Mesenchymal stem cell (in vitro differentiated cells and primary cell): ENCODE data around the gene PKD2L2.

Source experiments
- DNase-seq: peaks from one replicate; pipeline ENCODE4 v3.0.0-alpha.2; 2013
- H2AFZ ChIP-seq: one replicate; pipeline ENCODE4 v1.6.1; 2013; ENCODE audit warnings: low read depth, mild to moderate bottlenecking, control low read depth, inconsistent platforms, low read length, moderate library complexity
- H2AK5ac ChIP-seq: 2 replicates; pipeline ENCODE4 v1.6.1; 2013; ENCODE audit warnings: low read length, moderate library complexity, mild to moderate bottlenecking, inconsistent platforms; ENCODE audit not compliant: severe bottlenecking
- H2BK120ac ChIP-seq: one replicate; pipeline ENCODE4 v1.6.1; 2013; ENCODE audit warnings: low read depth, mild to moderate bottlenecking, inconsistent platforms, low read length, moderate library complexity
- H2BK12ac ChIP-seq, 2 experiments: one replicate each; pipeline ENCODE4 v1.6.1; 2013; ENCODE audit warnings: inconsistent platforms in 2 of 2, low read length in 2 of 2, mild to moderate bottlenecking in 2 of 2, moderate library complexity in 2 of 2, control low read depth in 1 of 2
- H2BK15ac ChIP-seq: one replicate; pipeline ENCODE4 v1.6.1; 2013; ENCODE audit warnings: mild to moderate bottlenecking, low read depth, inconsistent platforms; ENCODE audit not compliant: poor library complexity, severe bottlenecking
- H2BK5ac ChIP-seq: 2 replicates; pipeline ENCODE4 v1.6.1; 2013; ENCODE audit warnings: low read depth, mild to moderate bottlenecking, low read length, control low read depth, inconsistent platforms; ENCODE audit not compliant: poor library complexity, severe bottlenecking
- H3K14ac ChIP-seq, 2 experiments: one replicate each; pipeline ENCODE4 v1.6.1; 2013; ENCODE audit warnings: inconsistent platforms in 2 of 2, low read length in 2 of 2, control low read depth in 1 of 2, mild to moderate bottlenecking in 1 of 2, moderate library complexity in 1 of 2
- H3K18ac ChIP-seq, 2 experiments: one replicate each; pipeline ENCODE4 v1.6.1; 2013; ENCODE audit warnings: inconsistent platforms in 2 of 2, low read length in 2 of 2, control low read depth in 1 of 2, low read depth in 1 of 2, mild to moderate bottlenecking in 1 of 2
- H3K23ac ChIP-seq, 2 experiments: one replicate each; pipeline ENCODE4 v1.6.1; 2013; ENCODE audit warnings: inconsistent platforms in 2 of 2, low read length in 2 of 2, mild to moderate bottlenecking in 2 of 2, moderate library complexity in 2 of 2, control low read depth in 1 of 2
- H3K27ac ChIP-seq: 2 replicates; pipeline ENCODE4 v1.5.1; 2013; ENCODE audit warnings: mild to moderate bottlenecking, moderate library complexity, low read length, control low read depth, inconsistent platforms; ENCODE audit not compliant: poor library complexity, severe bottlenecking
- H3K27me3 ChIP-seq, 2 experiments: 2 replicates each; pipeline versions ENCODE4 v1.6.1 to v1.7.0; 2013; ENCODE audit warnings: low read length in 2 of 2, mild to moderate bottlenecking in 2 of 2, moderate library complexity in 2 of 2, control low read depth in 1 of 2, inconsistent platforms in 1 of 2; ENCODE audit not compliant: control insufficient read depth in 1 of 2, insufficient read depth in 1 of 2
- H3K36me3 ChIP-seq, 2 experiments: 2 replicates each; pipeline versions ENCODE4 v1.6.1 to v1.7.0; 2013; ENCODE audit warnings: low read length in 2 of 2, control low read depth in 1 of 2, inconsistent platforms in 1 of 2, low read depth in 1 of 2, mild to moderate bottlenecking in 1 of 2; ENCODE audit not compliant: insufficient read depth in 2 of 2, control insufficient read depth in 1 of 2
- H3K4ac ChIP-seq, 2 experiments: one replicate each; pipeline ENCODE4 v1.6.1; 2013; ENCODE audit warnings: inconsistent platforms in 2 of 2, low read length in 2 of 2, mild to moderate bottlenecking in 2 of 2, moderate library complexity in 2 of 2, control low read depth in 1 of 2, low read depth in 1 of 2
- H3K4me1 ChIP-seq: 2 replicates; pipeline ENCODE4 v1.6.1; 2013; ENCODE audit warnings: low read depth, low read length, control low read depth; ENCODE audit not compliant: control insufficient read depth, insufficient read depth
- H3K4me2 ChIP-seq: 2 replicates; pipeline ENCODE4 v1.6.1; 2013; ENCODE audit warnings: low read length, mild to moderate bottlenecking, inconsistent platforms; ENCODE audit not compliant: poor library complexity, severe bottlenecking
- H3K4me3 ChIP-seq, 2 experiments: 2 replicates each; pipeline versions ENCODE4 v1.5.1 to v1.7.0; 2013; ENCODE audit warnings: low read length in 2 of 2, mild to moderate bottlenecking in 2 of 2, control low read depth in 1 of 2, low read depth in 1 of 2; ENCODE audit not compliant: insufficient read depth in 1 of 2
- H3K79me1 ChIP-seq: replicated peaks from 2 replicates; pipeline ENCODE4 v1.6.1; 2013; ENCODE audit warnings: mild to moderate bottlenecking, control low read depth, low read length, inconsistent platforms; ENCODE audit not compliant: poor library complexity, severe bottlenecking
- H3K9ac ChIP-seq: 2 replicates; pipeline ENCODE4 v1.7.0; 2013; ENCODE audit warnings: mild to moderate bottlenecking, low read length, moderate library complexity
- H3K9me3 ChIP-seq: 2 replicates; pipeline ENCODE4 v1.7.0; 2013; ENCODE audit warnings: mild to moderate bottlenecking, low read length; ENCODE audit not compliant: control insufficient read depth
- H4K8ac ChIP-seq: one replicate; pipeline ENCODE4 v1.6.1; 2013; ENCODE audit warnings: inconsistent platforms, mild to moderate bottlenecking, low read length, moderate library complexity
- H4K91ac ChIP-seq: one replicate; pipeline ENCODE4 v1.6.1; 2013; ENCODE audit warnings: mild to moderate bottlenecking, low read length, inconsistent platforms
- WGBS: methylation state at CpG from one replicate; pipeline ENCODE4 v1.1.7; 2013; ENCODE audit warnings: mixed read lengths; 5-methylcytosine and 5-hydroxymethylcytosine counted together

The PKD2L2 gene

DNA sequence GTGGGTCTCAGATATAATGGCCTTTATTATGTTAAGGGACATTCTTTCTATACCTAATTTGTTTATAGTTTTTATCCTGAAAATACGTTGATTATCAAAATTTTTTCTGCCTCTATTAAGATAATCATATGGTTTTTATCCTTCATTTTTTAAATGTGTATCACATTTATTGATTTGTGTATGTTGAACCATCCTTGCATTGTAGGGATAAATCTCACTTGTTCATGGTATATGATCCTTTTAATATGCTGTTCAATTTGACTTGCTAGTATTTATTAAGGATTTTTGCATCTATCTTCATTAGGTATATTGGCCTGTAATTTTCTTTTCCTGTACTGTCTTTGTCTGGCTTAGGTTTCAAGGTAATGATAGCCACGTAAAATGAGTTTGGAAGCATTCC is 25.5 kb downstream of the PKD2L2 start:
- 58% methylated on average over 1 of the region's 2 CpGs for WGBS
- no peak overlapping the region for H4K91ac ChIP-seq
- H3K27me3 ChIP-seq: no peaks in the 10 kb centered on the region
- no peak overlapping the region for H3K14ac ChIP-seq
- no peak overlapping the region for H2BK120ac ChIP-seq
- no peaks in the 10 kb centered on the region for H3K4me1 ChIP-seq
- H2BK15ac ChIP-seq: no peak overlapping the region
- no peak overlapping the region for H2AK5ac ChIP-seq
- DNase-seq: no peak
- no peak overlapping the region for H2AFZ ChIP-seq
- peaks cover 14% of the 10 kb centered on the region for H3K9me3 ChIP-seq
- H3K4ac ChIP-seq: no peak overlapping the region
- no peak overlapping the region for H3K4me2 ChIP-seq
- no peak overlapping the region for H3K23ac ChIP-seq
- no peak overlapping the region for H4K8ac ChIP-seq
- H3K4me3 ChIP-seq: no peak overlapping the region
- no peak overlapping the region for H3K18ac ChIP-seq
- no peak overlapping the region for H3K9ac ChIP-seq
- H3K36me3 ChIP-seq: peaks cover 0 to under 1% of the 10 kb centered on the region in 2 experiments
- H3K27ac ChIP-seq: no peak overlapping the region
- H3K79me1 ChIP-seq: no peaks in the 10 kb centered on the region
- no peak overlapping the region for H2BK5ac ChIP-seq
- no peak overlapping the region for H2BK12ac ChIP-seq

DNA sequence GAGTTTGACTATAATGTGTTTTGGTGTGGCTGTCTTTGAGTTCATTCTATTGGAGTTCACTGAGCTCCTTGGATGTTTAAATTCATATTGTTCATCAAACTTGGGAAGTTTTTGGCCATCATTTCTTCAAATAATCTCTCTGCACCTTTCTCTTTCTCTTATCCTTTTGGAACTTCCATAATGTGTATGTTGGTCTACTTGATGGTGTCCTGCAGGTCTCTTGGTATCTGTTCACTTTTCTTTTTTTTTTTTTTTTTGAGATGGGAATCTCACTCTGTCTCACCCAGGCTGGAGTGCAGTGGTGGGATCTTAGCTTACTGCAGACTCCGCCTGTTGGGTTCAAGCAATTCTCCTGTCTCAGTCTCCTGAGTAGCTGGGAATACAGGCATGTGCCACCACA is 27.7 kb downstream of the PKD2L2 start:
- 50% methylated on average over 1 of the region's 1 CpG for WGBS

GRCh38 chr5:137921931-137922330 is 32.7 kb downstream of the PKD2L2 start:
- Histone ChIP-seq H3K23ac (no peak overlapping the region), H4K91ac (no peak overlapping the region), H2BK5ac (no peak overlapping the region), H3K4me2 (no peak overlapping the region), H3K9me3 (peaks cover 2% of the 10 kb centered on the region), H3K18ac (no peak overlapping the region), H3K14ac (no peak overlapping the region), H3K36me3 (peaks cover 3 to 19% of the 10 kb centered on the region in 2 experiments), H2BK120ac (no peak overlapping the region), H3K27ac (no peak overlapping the region), H3K4me3 (no peak overlapping the region), H2BK15ac (no peak overlapping the region), H3K4ac (no peak overlapping the region), H2AFZ (no peak overlapping the region), H4K8ac (no peak overlapping the region), H3K27me3 (no peaks in the 10 kb centered on the region), H3K9ac (no peak overlapping the region), H2AK5ac (no peak overlapping the region), H3K4me1 (no peaks in the 10 kb centered on the region), H2BK12ac (no peak overlapping the region), H3K79me1 (no peaks in the 10 kb centered on the region)
- WGBS: 35% methylated on average over 2 of the region's 3 CpGs
- DNase-seq: peak; percentile 79

More for the DNA sequence above, 27.7 kb downstream of the PKD2L2 start:
- H3K27me3 ChIP-seq: no peaks in the 10 kb centered on the region
- H4K8ac ChIP-seq: no peak overlapping the region
- H3K4me2 ChIP-seq: no peak overlapping the region
- no peak overlapping the region for H2BK5ac ChIP-seq
- H3K36me3 ChIP-seq: peaks cover 0 to 3% of the 10 kb centered on the region in 2 experiments
- no peak overlapping the region for H3K4ac ChIP-seq
- no peak overlapping the region for H3K27ac ChIP-seq
- H3K14ac ChIP-seq: no peak overlapping the region
- no peak overlapping the region for H3K23ac ChIP-seq
- H3K4me3 ChIP-seq: no peak overlapping the region
- H4K91ac ChIP-seq: no peak overlapping the region
- no peak for DNase-seq
- no peaks in the 10 kb centered on the region for H3K79me1 ChIP-seq
- H2BK15ac ChIP-seq: no peak overlapping the region
- no peak overlapping the region for H3K9ac ChIP-seq
- peaks cover 9% of the 10 kb centered on the region for H3K9me3 ChIP-seq
- H2AFZ ChIP-seq: no peak overlapping the region
- H2AK5ac ChIP-seq: no peak overlapping the region
- no peak overlapping the region for H3K18ac ChIP-seq
- H3K4me1 ChIP-seq: no peaks in the 10 kb centered on the region
- H2BK12ac ChIP-seq: no peak overlapping the region
- no peak overlapping the region for H2BK120ac ChIP-seq

DNA sequence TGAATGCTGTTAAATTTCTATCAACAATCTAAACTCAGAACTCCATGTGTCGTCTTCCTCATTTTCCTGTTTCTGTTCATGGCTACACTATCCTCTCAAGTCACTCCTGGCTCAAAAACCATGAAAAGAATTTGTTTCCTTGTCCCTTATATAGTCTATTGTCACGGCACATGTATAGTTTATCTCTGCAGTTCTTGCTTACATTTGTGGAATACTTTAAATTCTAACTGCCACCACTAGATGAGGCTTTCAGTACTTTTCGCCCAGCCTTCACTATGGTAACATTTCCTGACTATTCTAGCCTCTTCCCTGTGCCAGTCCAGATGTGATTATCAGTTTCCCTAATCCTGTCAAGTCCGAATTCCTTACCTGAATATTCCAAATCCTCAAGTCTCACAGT is 34.6 kb downstream of the PKD2L2 start:
- no peaks in the 10 kb centered on the region for H3K4me1 ChIP-seq
- no peak overlapping the region for H3K9ac ChIP-seq
- H3K9me3 ChIP-seq: no peaks in the 10 kb centered on the region
- H3K79me1 ChIP-seq: no peaks in the 10 kb centered on the region
- no peak overlapping the region for H3K23ac ChIP-seq
- no peak overlapping the region for H2BK120ac ChIP-seq
- H3K18ac ChIP-seq: no peak overlapping the region
- H3K27me3 ChIP-seq: no peaks in the 10 kb centered on the region
- H2BK15ac ChIP-seq: no peak overlapping the region
- peaks cover 8 to 36% of the 10 kb centered on the region in 2 experiments for H3K36me3 ChIP-seq
- H3K14ac ChIP-seq: no peak overlapping the region
- H4K8ac ChIP-seq: no peak overlapping the region
- H3K27ac ChIP-seq: no peak overlapping the region
- H2BK12ac ChIP-seq: no peak overlapping the region
- no peak overlapping the region for H3K4me2 ChIP-seq
- H3K4ac ChIP-seq: no peak overlapping the region
- H2AFZ ChIP-seq: no peak overlapping the region
- peak; percentile 60 for DNase-seq
- no peak overlapping the region for H2BK5ac ChIP-seq
- no peak overlapping the region for H2AK5ac ChIP-seq
- H3K4me3 ChIP-seq: no peak overlapping the region
- no peak overlapping the region for H4K91ac ChIP-seq
- WGBS: 19% methylated on average over 4 of the region's 4 CpGs
